HEK293T (cell line): ENCODE results near the gene CFAP61.

Experiments
- NFRKB ChIP-seq: fragments of 450-650 bp; IDR thresholded peaks from 2 replicates; pipeline ENCODE4 v1.6.1; 2016; ENCODE audit warnings: mild to moderate bottlenecking, moderate library complexity
- SUZ12 ChIP-seq: fragments of 450-650 bp; IDR thresholded peaks from 2 replicates; pipeline ENCODE4 v1.6.1; 2016; ENCODE audit warnings: mild to moderate bottlenecking
- TF ChIP-seq, protein P1 (sequence below): fragments of 450-650 bp; IDR thresholded peaks from 2 replicates; pipeline ENCODE4 v1.6.1; 2016

DNA sequence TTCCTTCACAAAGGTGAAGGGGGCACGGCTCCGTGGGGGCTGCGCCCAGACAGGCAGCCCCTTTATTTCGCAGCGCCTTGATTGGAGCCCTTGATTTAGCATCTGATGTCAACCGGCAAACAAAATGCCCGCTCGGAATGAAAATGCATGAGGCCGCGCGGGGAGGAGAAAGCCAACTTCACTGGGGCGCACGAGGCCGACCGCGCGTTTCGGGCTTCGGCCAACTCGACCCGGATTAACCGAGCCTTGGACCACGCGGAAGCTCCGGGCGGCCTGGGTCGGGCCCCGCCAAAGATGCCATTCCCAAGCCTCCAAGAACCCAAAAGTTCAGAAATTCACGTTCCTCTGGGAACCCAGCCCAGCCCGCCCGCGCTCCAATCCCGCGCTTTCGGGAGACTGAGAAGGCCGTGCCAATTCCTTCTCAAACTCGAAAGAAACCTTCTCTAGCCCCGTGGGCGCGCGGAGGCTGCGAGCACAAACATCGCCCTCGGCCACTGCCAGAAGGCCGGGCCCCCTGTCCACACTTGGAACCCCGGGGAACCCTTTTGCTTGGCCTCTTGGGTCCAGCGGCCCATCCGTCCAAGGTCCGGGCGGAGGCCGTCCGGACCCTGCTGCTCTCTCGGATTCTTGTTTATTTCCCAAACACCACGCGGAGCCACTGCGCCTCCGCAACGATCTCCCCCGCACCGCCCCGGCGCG lies 314.7 kb downstream of the CFAP61 start:
- TF ChIP-seq NFRKB (no peak), SUZ12 (no peak)
- TF ChIP-seq, protein P1, sequence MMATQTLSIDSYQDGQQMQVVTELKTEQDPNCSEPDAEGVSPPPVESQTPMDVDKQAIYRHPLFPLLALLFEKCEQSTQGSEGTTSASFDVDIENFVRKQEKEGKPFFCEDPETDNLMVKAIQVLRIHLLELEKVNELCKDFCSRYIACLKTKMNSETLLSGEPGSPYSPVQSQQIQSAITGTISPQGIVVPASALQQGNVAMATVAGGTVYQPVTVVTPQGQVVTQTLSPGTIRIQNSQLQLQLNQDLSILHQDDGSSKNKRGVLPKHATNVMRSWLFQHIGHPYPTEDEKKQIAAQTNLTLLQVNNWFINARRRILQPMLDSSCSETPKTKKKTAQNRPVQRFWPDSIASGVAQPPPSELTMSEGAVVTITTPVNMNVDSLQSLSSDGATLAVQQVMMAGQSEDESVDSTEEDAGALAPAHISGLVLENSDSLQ = no peak
